Thyroid gland (tissue), 4 donors: Measurements from ENCODE around the gene DHX30.

Source experiments
- CTCF ChIP-seq, 6 experiments: fragments of 200-600 bp in 3 of 6; fragments of 450-650 bp in 3 of 6; sonication (generic) in 3 of 6; IDR thresholded peaks; one replicate each; pipeline ENCODE4 v1.5.1; 2016 to 2019; ENCODE audit warnings: antibody characterized with exemption in 6 of 6, mild to moderate bottlenecking in 2 of 6, inconsistent platforms in 1 of 6, moderate library complexity in 1 of 6
- POLR2A ChIP-seq, 2 donors: fragments of 450-650 bp; IDR thresholded peaks; one replicate each; pipeline ENCODE4 v1.6.1; 2017; ENCODE audit warnings: antibody characterized with exemption in 2 of 2, mild to moderate bottlenecking in 2 of 2, moderate library complexity in 1 of 2

GRCh38 chr3:47849699-47850563 lies 47.0 kb downstream of the DHX30 start:
- TF ChIP-seq CTCF (IDR thresholded peaks at IDR 0.05) (peak in 2 of 6 experiments; percentile 12 to 16), POLR2A (IDR thresholded peaks at IDR 0.05) (no peak)
